Subcutaneous adipose tissue (tissue), 4 donors: ENCODE results near the gene B4GALT5. TPM values are rescaled to one million over a fixed set of nuclear protein-coding genes. Genes with fewer than 3 reads are reported as not detected.

Experiments used
- CTCF ChIP-seq: fragments of 450-650 bp; IDR thresholded peaks from one replicate; pipeline ENCODE4 v1.5.1; 2016; ENCODE audit warnings: low read depth, mild to moderate bottlenecking, control low read depth, antibody characterized with exemption, moderate library complexity
- total RNA-seq, 4 donors: library from RNA; depleted of rRNA; stranded (reverse); fragments of >200 nt; gene quantifications; one replicate each; pipeline ENCODE4 v1.1.0, GENCODE V29; 2016

Gene B4GALT5
- total RNA-seq, 4 donors from 2014 or later, result 18.1 to 26.2 (median 21.2) TPM

GRCh38 chr20:49629606-49630005 is 84.1 kb downstream of the B4GALT5 start:
- no peak for TF ChIP-seq CTCF

- TF ChIP-seq CTCF, result no peak
Measured at GRCh38 chr20:49627329-49627761, 86.3 kb downstream of the B4GALT5 start.

GRCh38 chr20:49624317-49624716 is 89.4 kb downstream of the B4GALT5 start:
- TF ChIP-seq CTCF, result no peak

GRCh38 chr20:49622243-49622642 is 91.4 kb downstream of the B4GALT5 start:
- TF ChIP-seq CTCF, result no peak

GRCh38 chr20:49620364-49621240 is 93.1 kb downstream of the B4GALT5 start:
- TF ChIP-seq CTCF, result no peak

GRCh38 chr20:49619113-49620048 is 94.3 kb downstream of the B4GALT5 start:
- no peak for TF ChIP-seq CTCF

- TF ChIP-seq CTCF, result no peak
Measured at GRCh38 chr20:49618289-49618688, 95.4 kb downstream of the B4GALT5 start.
